ENCODE results near the gene SUV39H1. TPM values are rescaled to one million over a fixed set of nuclear protein-coding genes. Genes with fewer than 3 reads are reported as not detected.

Gene SUV39H1
- total RNA-seq, 2 donors from 2014 or later = 5.8 to 6.4 TPM

DNA sequence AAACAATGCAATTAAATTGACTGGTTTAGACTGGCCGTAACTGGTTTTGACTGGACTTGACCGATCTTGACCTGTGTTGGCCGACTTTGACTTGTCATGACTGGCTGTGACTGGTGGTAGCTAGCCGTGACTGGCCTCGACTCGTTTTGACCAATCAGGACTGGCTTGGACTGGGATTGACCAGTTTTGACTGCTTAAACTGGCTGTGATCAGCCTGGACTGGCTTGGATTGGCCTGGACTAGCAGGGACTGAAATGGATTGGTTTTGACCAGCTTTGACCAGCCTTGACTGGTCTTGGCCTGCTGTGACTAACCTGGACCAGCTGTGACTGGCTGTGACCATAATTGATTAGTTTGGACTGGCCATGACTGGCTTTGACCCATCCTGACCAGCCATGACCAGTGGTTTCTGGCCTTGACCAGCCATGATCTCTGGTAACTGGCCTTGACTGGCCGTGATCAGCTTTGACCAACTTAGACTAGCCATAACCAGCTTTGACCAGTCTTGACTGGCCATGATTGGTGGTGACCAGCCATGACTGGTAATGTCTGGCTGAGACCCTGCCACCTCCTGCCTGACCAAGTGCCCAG, 13.1 kb downstream of the SUV39H1 start:
- ATAC-seq = no peak
- H3K36me3 Mint-ChIP-seq (ENCODE audit: low read depth) = no peaks in the 10 kb centered on the region
- peaks cover 41% of the 10 kb centered on the region for H3K4me1 Mint-ChIP-seq
- no peak overlapping the region for H3K27ac Mint-ChIP-seq
- DNase-seq = no peak
- H3K27me3 Mint-ChIP-seq = no peaks in the 10 kb centered on the region
- no peak overlapping the region for H3K4me3 Mint-ChIP-seq
- no peaks in the 10 kb centered on the region for H3K9me3 ChIP-seq (ENCODE audit: control insufficient read depth, low read length, poor library complexity, severe bottlenecking)

DNA sequence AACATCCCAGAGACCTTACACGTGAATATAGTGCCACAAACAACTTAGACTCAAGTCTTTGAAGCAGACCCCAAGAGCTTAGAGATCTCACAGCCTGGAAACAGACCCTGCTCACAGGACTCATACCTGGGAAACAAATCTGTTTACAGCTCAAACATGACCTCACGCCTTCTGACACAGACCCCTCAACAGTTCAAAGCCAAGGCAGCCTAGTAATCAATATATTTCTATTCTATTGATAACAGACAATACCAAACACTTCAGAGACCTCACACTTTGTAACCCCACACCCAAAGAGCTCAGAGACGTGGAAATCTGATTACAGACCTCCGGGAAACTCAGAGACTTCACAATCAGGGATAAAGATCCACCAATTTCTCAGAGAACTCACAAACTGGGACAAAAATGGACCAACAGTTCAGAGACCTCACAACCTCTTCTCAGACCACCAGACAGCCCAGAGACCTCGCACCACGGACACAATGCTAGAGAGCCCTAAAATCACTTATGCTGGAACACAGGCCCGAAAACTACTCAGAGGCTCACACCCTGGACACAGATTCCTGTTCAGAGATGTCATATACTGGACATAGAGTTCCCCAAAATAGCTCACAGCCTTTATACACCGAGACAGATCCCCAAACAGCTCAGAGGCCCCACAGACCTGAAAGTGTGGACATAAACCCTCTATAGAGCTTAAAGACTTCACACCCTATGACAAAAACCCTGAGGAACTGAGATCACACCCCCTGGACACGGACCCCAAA, 14.8 kb downstream of the SUV39H1 start:
- ATAC-seq (no peak), DNase-seq (no peak)
- no peaks in the 10 kb centered on the region for H3K36me3 Mint-ChIP-seq (ENCODE audit: low read depth)
- H3K9me3 ChIP-seq (ENCODE audit: control insufficient read depth, low read length, poor library complexity, severe bottlenecking) = no peaks in the 10 kb centered on the region
- H3K27ac Mint-ChIP-seq = peak overlapping the region; percentile 96
- no peaks in the 10 kb centered on the region for H3K27me3 Mint-ChIP-seq
- peaks cover 54% of the 10 kb centered on the region for H3K4me1 Mint-ChIP-seq
- peak overlapping the region; percentile 82 for H3K4me3 Mint-ChIP-seq

DNA sequence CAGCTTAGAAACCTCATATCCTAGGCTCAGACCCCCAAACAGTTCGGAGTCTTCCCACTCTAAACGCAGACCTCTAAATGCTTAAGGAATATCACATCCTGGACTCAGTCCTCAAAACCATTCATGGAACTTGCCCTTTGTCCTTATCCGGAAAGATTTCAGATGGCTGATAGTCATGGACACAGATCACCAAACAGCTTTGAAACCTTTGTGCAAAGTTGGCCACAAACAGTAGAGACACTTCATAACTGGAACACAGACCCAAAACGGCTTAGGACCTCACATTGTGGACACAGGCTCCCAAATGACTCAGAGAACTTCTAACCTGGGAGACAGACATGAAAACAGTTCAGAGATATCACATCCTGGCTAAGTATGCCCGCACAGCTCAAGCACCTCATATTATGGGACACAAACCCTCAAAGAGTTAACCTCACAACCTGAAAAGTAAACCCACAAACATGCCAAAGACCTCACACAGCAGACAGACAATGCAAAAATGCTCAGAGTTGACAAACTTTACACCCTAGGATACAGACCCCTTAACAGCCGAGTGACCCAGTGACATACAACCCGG, 15.5 kb downstream of the SUV39H1 start:
- ATAC-seq = no peak
- H3K27me3 Mint-ChIP-seq = no peaks in the 10 kb centered on the region
- no peak for DNase-seq
- H3K27ac Mint-ChIP-seq = peak overlapping the region; percentile 96
- peaks cover 54% of the 10 kb centered on the region for H3K4me1 Mint-ChIP-seq
- no peaks in the 10 kb centered on the region for H3K36me3 Mint-ChIP-seq (ENCODE audit: low read depth)
- H3K4me3 Mint-ChIP-seq = peak overlapping the region; percentile 82
- no peaks in the 10 kb centered on the region for H3K9me3 ChIP-seq (ENCODE audit: control insufficient read depth, low read length, poor library complexity, severe bottlenecking)

DNA sequence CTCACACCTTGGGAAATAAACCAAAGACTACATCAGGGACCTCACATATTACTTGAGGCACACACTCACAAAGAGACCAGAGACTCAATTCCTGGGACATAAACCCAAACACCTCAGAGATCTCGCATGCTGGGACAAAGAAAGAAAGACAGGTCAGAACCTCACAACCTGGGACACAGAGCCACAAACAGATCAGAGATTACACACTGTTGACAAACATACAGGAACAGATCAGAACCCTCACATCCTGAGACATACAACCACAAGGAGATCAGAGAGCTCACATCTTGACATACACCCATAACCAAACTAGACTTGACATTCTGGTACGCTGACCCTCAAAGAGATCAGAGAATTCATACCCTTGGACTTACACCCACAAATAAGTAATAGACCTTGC, 17.3 kb downstream of the SUV39H1 start:
- Mint-ChIP-seq H3K4me1 (peaks cover 59% of the 10 kb centered on the region), H3K27me3 (no peaks in the 10 kb centered on the region), H3K27ac (peak overlapping the region; percentile 96), H3K36me3 (ENCODE audit: low read depth) (no peaks in the 10 kb centered on the region), H3K4me3 (peak overlapping the region; percentile 82)
- no peaks in the 10 kb centered on the region for H3K9me3 ChIP-seq (ENCODE audit: control insufficient read depth, low read length, poor library complexity, severe bottlenecking)
- DNase-seq (no peak), ATAC-seq (peak; percentile 74)

DNA sequence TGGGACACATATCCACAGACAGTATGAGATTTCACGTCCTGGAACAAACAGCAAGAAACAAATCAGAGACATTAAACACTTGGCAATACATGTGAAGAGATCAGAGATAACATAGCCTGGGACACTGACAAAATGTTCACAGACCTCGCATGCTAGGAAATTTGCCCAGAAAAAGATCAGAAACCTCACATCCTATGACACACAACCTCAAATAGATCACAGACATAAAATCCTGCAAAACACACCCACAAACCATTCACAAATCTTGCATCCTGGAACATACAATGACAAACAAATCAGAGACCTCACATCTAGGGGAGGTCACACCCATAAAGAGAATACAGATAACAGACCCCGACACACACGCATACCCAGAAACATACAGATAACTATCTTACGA, 18.0 kb downstream of the SUV39H1 start:
- H3K27ac Mint-ChIP-seq = peak overlapping the region; percentile 96
- DNase-seq (no peak), ATAC-seq (peak; percentile 33)
- no peaks in the 10 kb centered on the region for H3K36me3 Mint-ChIP-seq (ENCODE audit: low read depth)
- H3K4me3 Mint-ChIP-seq = peak overlapping the region; percentile 82
- H3K27me3 Mint-ChIP-seq = no peaks in the 10 kb centered on the region
- H3K9me3 ChIP-seq (ENCODE audit: control insufficient read depth, low read length, poor library complexity, severe bottlenecking) = no peaks in the 10 kb centered on the region
- peaks cover 63% of the 10 kb centered on the region for H3K4me1 Mint-ChIP-seq

DNA sequence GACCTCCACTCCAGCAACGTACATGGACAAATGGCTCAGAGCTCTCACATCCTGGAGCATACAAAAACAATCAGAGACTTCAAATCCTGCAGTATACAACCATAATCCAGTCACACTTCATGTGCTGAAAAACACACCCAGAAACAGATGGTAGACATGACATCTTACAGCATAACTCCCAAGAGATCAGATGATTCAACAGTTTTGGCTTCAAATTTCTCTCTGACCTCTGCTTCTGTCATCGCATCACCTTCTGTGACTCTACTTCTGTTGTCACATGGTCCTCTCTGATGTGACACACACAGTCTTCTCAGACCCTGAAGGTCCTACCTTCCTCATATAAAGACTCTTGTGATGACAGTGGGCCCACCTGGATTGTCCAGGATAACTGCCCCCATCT, 18.5 kb downstream of the SUV39H1 start:
- Mint-ChIP-seq H3K27ac (peak overlapping the region; percentile 96), H3K36me3 (ENCODE audit: low read depth) (no peaks in the 10 kb centered on the region), H3K4me1 (peaks cover 63% of the 10 kb centered on the region), H3K4me3 (peak overlapping the region; percentile 82), H3K27me3 (no peaks in the 10 kb centered on the region)
- DNase-seq (no peak), ATAC-seq (no peak)
- H3K9me3 ChIP-seq (ENCODE audit: control insufficient read depth, low read length, poor library complexity, severe bottlenecking) = no peaks in the 10 kb centered on the region

DNA sequence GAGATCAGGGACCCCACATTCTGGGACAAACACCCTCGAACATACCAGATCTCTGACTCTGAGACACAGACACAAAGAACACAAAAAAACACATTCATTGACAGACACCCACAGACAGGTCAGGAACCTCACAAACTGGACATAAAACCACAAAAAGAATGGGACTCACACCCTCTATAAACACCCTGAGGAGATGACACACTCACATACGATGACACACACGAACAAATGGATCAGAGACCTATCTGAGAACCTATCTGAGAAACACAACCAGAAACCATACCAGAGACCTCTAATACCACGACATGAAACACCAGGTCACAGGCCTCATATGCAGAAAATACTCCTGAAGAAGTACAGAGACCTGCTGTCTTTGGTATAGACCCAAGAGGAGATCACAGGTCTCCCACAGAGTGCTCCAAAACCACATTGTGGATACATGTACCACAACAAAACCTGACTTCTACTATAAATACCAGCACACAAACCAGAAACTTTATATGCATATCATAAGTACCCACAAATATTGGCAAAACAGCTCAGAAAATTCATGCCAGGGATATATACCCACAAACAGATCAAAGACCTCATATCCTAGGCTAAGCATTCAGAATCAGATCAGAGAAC, 19.5 kb downstream of the SUV39H1 start:
- H3K27ac Mint-ChIP-seq = peak overlapping the region; percentile 96
- peaks cover 59% of the 10 kb centered on the region for H3K4me1 Mint-ChIP-seq
- no peak for DNase-seq
- H3K9me3 ChIP-seq (ENCODE audit: control insufficient read depth, low read length, poor library complexity, severe bottlenecking) = no peaks in the 10 kb centered on the region
- no peaks in the 10 kb centered on the region for H3K27me3 Mint-ChIP-seq
- no peak for ATAC-seq
- H3K36me3 Mint-ChIP-seq (ENCODE audit: low read depth) = no peaks in the 10 kb centered on the region
- H3K4me3 Mint-ChIP-seq = peak overlapping the region; percentile 61

DNA sequence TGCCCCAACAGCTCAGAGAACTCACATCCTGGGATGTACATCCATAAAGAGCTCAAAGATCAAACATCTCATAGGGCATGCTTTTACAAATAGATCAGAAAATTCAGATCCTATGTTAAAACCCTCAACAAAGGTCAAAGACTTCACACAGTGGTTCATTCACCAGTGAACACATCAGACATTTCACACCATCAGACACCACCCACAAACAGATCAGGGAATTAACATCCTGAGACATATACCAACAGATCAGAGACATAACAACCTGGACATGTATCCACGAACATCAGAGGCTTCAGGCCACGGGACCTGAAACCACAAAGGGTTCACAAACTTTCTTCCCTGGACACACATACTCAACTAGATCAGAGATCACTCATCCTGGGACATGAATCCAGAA, 23.4 kb downstream of the SUV39H1 start:
- Mint-ChIP-seq H3K4me3 (no peak overlapping the region), H3K27me3 (no peaks in the 10 kb centered on the region), H3K27ac (no peak overlapping the region), H3K36me3 (ENCODE audit: low read depth) (no peaks in the 10 kb centered on the region), H3K4me1 (peaks cover 24% of the 10 kb centered on the region)
- ATAC-seq = no peak
- no peaks in the 10 kb centered on the region for H3K9me3 ChIP-seq (ENCODE audit: control insufficient read depth, low read length, poor library complexity, severe bottlenecking)
- no peak for DNase-seq

DNA sequence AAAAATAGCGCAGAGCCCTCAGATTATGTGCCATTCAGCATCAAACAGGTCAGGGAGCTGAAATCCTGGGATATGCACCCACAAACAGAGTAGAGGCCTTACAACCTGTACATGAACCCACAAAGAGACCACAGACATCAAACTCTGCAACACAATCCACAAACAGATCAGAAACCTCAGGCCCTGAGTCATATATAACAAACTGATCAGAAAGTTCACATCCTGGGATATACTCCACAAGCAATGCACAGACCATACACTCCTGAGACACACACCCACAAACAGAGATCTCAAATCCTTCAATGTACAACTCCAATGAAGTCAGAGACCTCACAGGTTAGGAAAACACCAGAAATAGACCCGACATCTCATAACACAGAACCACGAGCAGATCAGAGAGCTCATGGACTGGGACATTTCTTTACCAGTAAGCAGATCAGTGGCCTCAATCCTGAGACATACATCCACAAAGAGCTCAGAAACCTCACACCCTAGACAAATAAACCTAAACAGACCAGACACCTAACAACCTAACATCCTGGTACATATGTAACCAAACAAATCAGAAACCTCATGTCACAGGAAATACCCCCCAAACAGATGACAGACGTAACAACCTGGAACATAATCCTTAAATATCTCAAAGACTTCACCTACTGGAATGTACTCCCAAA, 24.2 kb downstream of the SUV39H1 start:
- peaks cover 20% of the 10 kb centered on the region for H3K4me1 Mint-ChIP-seq
- H3K27ac Mint-ChIP-seq = no peak overlapping the region
- no peaks in the 10 kb centered on the region for H3K36me3 Mint-ChIP-seq (ENCODE audit: low read depth)
- ATAC-seq = peak; percentile 72
- no peak for DNase-seq
- no peak overlapping the region for H3K4me3 Mint-ChIP-seq
- H3K9me3 ChIP-seq (ENCODE audit: control insufficient read depth, low read length, poor library complexity, severe bottlenecking) = no peaks in the 10 kb centered on the region
- no peaks in the 10 kb centered on the region for H3K27me3 Mint-ChIP-seq

DNA sequence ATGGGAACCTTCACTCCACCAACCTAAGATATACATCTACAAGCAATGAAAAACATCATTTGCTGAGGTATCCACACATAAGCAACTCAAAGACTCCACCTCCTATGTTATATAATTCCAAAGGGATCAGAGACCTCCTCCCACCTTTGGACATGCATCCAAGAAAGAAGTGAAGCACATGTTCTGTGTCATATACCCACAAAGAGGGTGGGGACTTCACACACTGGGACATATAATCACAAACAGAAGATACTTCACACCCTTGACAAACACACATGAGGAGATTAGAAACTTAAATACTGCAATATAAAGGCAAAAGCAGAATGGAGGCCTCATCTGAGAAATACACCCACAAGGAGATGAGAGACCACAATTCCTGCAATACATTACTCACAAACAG, 25.4 kb downstream of the SUV39H1 start:
- Mint-ChIP-seq H3K27me3 (no peaks in the 10 kb centered on the region), H3K4me3 (no peak overlapping the region), H3K27ac (no peak overlapping the region), H3K4me1 (peaks cover 20% of the 10 kb centered on the region), H3K36me3 (ENCODE audit: low read depth) (no peaks in the 10 kb centered on the region)
- no peak for ATAC-seq
- DNase-seq = no peak
- H3K9me3 ChIP-seq (ENCODE audit: control insufficient read depth, low read length, poor library complexity, severe bottlenecking) = no peaks in the 10 kb centered on the region

DNA sequence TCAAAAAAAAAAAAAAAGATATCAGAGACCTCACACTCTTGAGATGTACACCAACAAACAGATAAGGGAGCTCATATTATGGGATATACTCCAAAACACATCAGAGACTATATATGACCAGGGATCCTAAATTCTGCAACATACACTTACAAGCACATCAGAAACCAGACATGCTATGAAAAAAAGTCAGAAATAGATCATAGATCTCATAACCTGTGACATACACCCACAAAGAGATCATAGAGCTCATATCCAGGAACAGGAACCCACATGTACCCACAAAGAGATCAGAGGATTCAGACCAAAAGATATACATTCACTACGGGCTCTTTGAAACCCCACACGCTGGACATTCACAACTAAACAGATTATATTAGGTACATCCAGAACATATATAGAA, 30.1 kb downstream of the SUV39H1 start:
- no peak for DNase-seq
- H3K27ac Mint-ChIP-seq = peak overlapping the region; percentile 29
- H3K4me1 Mint-ChIP-seq = peaks cover 13% of the 10 kb centered on the region
- H3K27me3 Mint-ChIP-seq = no peaks in the 10 kb centered on the region
- H3K36me3 Mint-ChIP-seq (ENCODE audit: low read depth) = peaks cover 4% of the 10 kb centered on the region
- peak; percentile 42 for ATAC-seq
- H3K9me3 ChIP-seq (ENCODE audit: control insufficient read depth, low read length, poor library complexity, severe bottlenecking) = no peaks in the 10 kb centered on the region
- no peak overlapping the region for H3K4me3 Mint-ChIP-seq

DNA sequence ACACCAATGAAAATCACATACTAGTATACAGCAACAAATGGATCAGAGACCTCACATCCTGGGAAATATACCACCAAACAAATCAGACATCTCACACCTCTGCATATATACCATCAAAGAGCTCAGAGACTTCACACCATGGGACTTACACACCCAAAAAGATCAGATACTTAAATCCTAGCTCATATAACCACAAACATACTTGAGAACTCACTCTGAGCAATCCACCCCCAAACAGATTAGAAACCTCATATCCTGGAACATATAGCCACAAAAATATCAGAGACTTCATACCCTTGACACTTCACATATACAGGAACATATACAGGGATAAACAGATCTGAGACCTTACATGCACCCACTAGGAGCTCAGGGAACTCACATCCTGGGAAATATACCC, 32.1 kb downstream of the SUV39H1 start:
- no peak for DNase-seq
- Mint-ChIP-seq H3K27me3 (no peaks in the 10 kb centered on the region), H3K4me1 (peaks cover 13% of the 10 kb centered on the region), H3K27ac (no peak overlapping the region), H3K36me3 (ENCODE audit: low read depth) (peaks cover 4% of the 10 kb centered on the region), H3K4me3 (no peak overlapping the region)
- ATAC-seq = no peak
- no peaks in the 10 kb centered on the region for H3K9me3 ChIP-seq (ENCODE audit: control insufficient read depth, low read length, poor library complexity, severe bottlenecking)

DNA sequence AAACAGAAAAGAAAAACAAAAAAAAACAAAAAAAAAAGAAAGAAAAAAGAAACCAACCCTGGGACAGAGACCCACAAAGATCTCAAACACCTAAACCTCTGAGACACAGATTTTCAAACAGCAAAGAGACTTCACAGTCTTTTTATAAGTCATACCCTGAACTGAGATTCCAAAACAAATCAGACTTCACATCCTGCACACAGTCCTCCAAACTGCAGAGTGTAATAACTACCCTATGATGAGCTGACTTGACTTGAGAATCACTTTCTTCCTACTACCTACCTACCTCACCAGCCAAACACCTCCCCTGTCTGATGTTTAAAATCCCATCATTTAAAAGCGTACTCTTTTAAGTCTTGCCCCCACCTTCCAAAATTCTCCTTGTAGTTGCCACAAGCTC, 39.8 kb downstream of the SUV39H1 start:
- Mint-ChIP-seq H3K27me3 (no peaks in the 10 kb centered on the region), H3K4me3 (peak overlapping the region; percentile 21), H3K27ac (peak overlapping the region; percentile 92), H3K36me3 (ENCODE audit: low read depth) (no peaks in the 10 kb centered on the region), H3K4me1 (peaks cover 12% of the 10 kb centered on the region)
- DNase-seq = no peak
- ATAC-seq = no peak
- H3K9me3 ChIP-seq (ENCODE audit: control insufficient read depth, low read length, poor library complexity, severe bottlenecking) = no peaks in the 10 kb centered on the region

Measured in T-helper 17 cell (primary cell).